GM06990 (cell line): ENCODE measurements around the gene TCF7.

Experiments
- DNase-seq: peaks from one replicate; pipeline ENCODE4 v3.0.0-alpha.2; 2011; ENCODE audit not compliant: insufficient read length; ENCODE audit errors: extremely low read depth
- H3K27me3 ChIP-seq: replicated peaks from 2 replicates; pipeline ENCODE4 v1.6.0; 2011; ENCODE audit warnings: low read length; ENCODE audit not compliant: control insufficient read depth, insufficient read depth
- H3K36me3 ChIP-seq: 2 replicates; pipeline ENCODE4 v1.5.1; 2011; ENCODE audit warnings: low read length; ENCODE audit not compliant: control insufficient read depth, insufficient read depth
- H3K4me3 ChIP-seq: replicated peaks from 2 replicates; pipeline ENCODE4 v1.5.1; 2011; ENCODE audit warnings: low read depth, mild to moderate bottlenecking, control low read depth, low read length
- TF ChIP-seq, protein P1 (sequence below): IDR thresholded peaks from 2 replicates; pipeline ENCODE4 v1.5.1; 2011; ENCODE audit warnings: low read length, control low read depth, mild to moderate bottlenecking, inconsistent platforms; ENCODE audit not compliant: insufficient read depth, poor library complexity, severe bottlenecking

TCF7 gene

DNA sequence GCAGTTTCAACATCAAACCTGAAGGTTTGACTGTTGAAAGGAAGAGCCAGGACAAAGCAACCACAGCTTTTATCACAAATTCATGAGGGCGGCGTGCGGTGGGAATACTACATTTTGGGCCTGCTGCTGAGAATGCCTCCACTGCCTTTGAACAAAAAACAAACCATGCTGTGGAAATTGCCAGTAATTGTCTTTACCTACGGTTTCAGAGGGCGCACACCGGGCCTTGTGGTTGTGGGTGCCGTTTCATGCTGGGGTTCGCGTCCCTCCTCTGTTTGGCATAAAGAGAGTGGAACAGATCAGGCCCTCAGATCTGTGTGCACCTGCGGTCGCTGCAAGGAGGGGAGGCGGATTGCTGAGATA is 27.6 kb upstream of the TCF7 start:
- H3K36me3 ChIP-seq, result no peaks in the 10 kb centered on the region
- DNase-seq, result no peak
- TF ChIP-seq, protein P1, sequence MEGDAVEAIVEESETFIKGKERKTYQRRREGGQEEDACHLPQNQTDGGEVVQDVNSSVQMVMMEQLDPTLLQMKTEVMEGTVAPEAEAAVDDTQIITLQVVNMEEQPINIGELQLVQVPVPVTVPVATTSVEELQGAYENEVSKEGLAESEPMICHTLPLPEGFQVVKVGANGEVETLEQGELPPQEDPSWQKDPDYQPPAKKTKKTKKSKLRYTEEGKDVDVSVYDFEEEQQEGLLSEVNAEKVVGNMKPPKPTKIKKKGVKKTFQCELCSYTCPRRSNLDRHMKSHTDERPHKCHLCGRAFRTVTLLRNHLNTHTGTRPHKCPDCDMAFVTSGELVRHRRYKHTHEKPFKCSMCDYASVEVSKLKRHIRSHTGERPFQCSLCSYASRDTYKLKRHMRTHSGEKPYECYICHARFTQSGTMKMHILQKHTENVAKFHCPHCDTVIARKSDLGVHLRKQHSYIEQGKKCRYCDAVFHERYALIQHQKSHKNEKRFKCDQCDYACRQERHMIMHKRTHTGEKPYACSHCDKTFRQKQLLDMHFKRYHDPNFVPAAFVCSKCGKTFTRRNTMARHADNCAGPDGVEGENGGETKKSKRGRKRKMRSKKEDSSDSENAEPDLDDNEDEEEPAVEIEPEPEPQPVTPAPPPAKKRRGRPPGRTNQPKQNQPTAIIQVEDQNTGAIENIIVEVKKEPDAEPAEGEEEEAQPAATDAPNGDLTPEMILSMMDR, result no peak
- no peak overlapping the region for H3K4me3 ChIP-seq
- no peaks in the 10 kb centered on the region for H3K27me3 ChIP-seq

DNA sequence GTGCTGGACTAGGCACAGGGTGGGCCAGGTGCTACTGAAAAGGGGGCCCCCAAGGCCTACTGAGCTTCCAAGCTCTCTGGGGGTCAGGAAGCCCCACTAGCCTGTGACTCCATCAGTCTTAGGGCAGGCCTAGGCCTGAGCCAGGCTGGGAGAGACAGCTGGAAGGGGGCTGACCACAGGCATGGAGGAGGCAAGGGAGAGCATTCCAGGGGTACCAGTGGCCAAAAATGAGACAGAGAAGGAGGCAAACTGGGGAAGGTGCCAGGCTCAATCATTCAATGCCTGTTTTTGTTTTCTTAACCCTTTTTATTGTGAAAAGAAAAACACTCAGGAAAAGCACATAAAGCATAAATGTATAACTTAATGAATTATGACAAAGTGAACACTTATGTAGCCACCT is 26.2 kb upstream of the TCF7 start:
- no peaks in the 10 kb centered on the region for H3K36me3 ChIP-seq
- no peak overlapping the region for H3K4me3 ChIP-seq
- no peaks in the 10 kb centered on the region for H3K27me3 ChIP-seq
- TF ChIP-seq, protein P1, result no peak
- DNase-seq, result no peak

DNA sequence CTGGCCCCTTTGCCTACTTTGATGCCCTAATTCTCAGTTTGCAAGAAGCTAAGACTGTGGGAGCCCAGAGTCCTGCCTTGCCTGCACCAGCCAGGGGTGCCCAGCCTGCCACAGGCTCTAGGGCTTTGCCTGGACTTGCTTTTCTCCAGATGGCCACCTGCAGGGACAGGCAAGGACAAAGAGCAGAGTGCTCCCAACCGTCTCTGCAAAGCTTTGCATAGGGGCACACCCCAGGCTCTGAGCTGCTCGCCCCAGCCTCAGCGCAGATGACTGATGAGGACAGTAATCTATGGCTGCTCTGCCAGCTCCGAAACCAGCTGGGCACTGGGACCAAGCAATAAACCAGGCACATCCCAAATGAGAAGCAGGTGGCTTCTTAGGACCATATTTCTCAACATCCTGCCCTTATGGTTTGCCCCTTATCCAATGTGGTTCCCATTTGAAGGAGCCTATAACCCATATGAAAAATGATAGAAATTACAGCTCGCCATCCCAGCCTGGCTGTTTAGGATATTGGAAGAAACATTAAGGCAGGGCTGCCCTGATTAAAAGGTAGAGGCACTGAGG is 25.4 kb upstream of the TCF7 start:
- Histone ChIP-seq H3K4me3 (no peak overlapping the region), H3K36me3 (no peaks in the 10 kb centered on the region), H3K27me3 (no peaks in the 10 kb centered on the region)
- TF ChIP-seq, protein P1, result no peak
- DNase-seq, result no peak

DNA sequence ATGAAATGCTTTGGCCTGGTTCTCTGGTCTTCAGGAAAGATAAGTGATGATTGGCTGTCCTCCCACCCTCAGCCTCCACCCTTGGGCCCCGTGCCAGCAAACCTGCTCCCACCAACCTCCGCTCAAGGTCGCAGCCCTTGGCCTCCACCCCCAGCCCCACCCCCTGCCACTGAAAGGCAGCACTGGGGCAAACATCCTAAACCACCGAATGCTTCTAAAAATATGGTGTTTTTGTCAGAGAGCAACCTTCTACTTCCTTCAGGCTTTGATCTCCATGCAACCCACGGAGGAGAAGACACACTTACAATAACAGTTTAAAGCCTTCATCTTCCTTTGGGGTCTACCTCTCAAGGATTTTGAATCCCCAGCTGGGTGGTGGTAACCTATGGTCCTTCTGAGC is 24.0 kb upstream of the TCF7 start:
- no peaks in the 10 kb centered on the region for H3K27me3 ChIP-seq
- H3K36me3 ChIP-seq, result no peaks in the 10 kb centered on the region
- TF ChIP-seq, protein P1, result no peak
- no peak overlapping the region for H3K4me3 ChIP-seq
- DNase-seq, result no peak

DNA sequence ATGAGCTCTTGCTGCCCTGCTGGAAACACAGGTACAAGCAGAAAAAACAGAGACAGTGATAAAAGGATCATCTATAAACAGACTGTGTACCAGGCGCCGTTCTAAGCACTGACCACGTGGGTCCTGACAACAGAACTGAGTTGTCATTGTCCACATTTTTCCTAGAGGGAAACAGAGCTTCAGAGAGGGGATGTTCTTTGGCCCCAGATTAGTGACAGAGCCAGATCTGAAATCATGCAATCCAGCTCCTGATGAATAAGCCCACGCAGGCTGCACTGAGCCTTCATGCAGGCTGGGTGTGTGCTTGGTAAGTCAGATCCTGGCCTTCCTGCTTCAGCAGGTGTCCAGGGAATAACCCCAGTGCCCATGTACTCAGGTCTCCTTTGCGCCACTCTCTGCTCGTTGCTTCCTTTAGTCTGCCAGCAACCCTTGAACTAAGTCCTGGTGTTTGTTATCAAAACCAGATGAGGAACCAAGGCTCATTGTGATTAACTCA is 22.8 kb upstream of the TCF7 start:
- Histone ChIP-seq H3K27me3 (no peaks in the 10 kb centered on the region), H3K4me3 (no peak overlapping the region), H3K36me3 (no peaks in the 10 kb centered on the region)
- TF ChIP-seq, protein P1, result no peak
- no peak for DNase-seq

DNA sequence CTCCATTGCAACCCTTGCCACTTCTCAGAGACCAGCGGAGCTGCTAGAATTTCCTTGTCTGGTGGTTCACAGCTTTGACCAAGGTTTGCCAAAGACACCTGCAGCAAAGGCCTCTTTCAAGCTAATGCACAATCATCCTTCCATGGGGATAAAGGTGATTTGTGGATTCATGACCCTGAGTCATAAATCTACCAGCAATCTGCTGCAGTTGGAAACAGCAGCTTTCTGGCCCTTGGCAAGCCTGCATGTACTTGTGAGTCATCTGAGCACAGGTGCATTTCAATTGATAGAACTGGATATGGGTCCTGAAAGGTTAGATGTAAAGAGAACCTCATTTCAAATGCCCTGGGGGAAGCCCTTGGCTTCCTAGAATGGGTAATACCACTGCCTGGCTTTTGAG is 21.6 kb upstream of the TCF7 start:
- DNase-seq, result no peak
- Histone ChIP-seq H3K4me3 (no peak overlapping the region), H3K36me3 (no peaks in the 10 kb centered on the region), H3K27me3 (no peaks in the 10 kb centered on the region)
- TF ChIP-seq, protein P1, result no peak
